Heart right ventricle (tissue), 16 donors: ENCODE results near the gene DUXB. TPM values are rescaled to one million over a fixed set of nuclear protein-coding genes. Genes with fewer than 3 reads are reported as not detected.
A peak's percentile ranks its signal among the peaks of the same experiment; 100 is the strongest.

Experiments used
- ATAC-seq, 8 donors: fragments of 200-7000 bp; cut with Tn5 transposase; one replicate each; pipeline ENCODE4 v1.9.1; 2020; ENCODE audit warnings: mild to moderate bottlenecking in 8 of 8, moderate library complexity in 8 of 8, moderate number of reproducible peaks in 1 of 8
- DNase-seq, 2 donors: peaks; one replicate each; pipeline ENCODE4 v3.0.0-alpha.2; 2020
- H3K27ac ChIP-seq, 10 donors: fragments of 200-600 bp; sonication (generic) in 2 of 10; one replicate each; pipeline versions ENCODE4 v1.5.0 to v1.8.0; 2020 to 2022; ENCODE audit warnings: mild to moderate bottlenecking in 3 of 10
- H3K27me3 ChIP-seq, 7 donors: fragments of 200-600 bp; one replicate each; pipeline ENCODE4 v1.8.0; 2021 to 2022; ENCODE audit warnings: mild to moderate bottlenecking in 2 of 7
- H3K36me3 ChIP-seq, 9 donors: fragments of 200-600 bp; sonication (generic) in 1 of 9; one replicate each; pipeline versions ENCODE4 v1.5.0 to v1.8.0; 2020 to 2022; ENCODE audit warnings: mild to moderate bottlenecking in 2 of 9
- H3K4me1 ChIP-seq, 9 donors: fragments of 200-600 bp; sonication (generic) in 1 of 9; one replicate each; pipeline versions ENCODE4 v1.5.0 to v1.8.0; 2020 to 2022; ENCODE audit warnings: mild to moderate bottlenecking in 4 of 9
- H3K4me3 ChIP-seq, 10 donors: fragments of 200-600 bp; sonication (generic) in 2 of 10; one replicate each; pipeline versions ENCODE4 v1.5.0 to v1.8.0; 2020 to 2022; ENCODE audit warnings: mild to moderate bottlenecking in 7 of 10, moderate library complexity in 2 of 10
- H3K9me3 ChIP-seq, 11 donors: fragments of 200-600 bp in 10 of 11; sonication (generic) in 2 of 11; one replicate each; pipeline versions ENCODE4 v1.5.0 to v1.8.0; 2013 to 2022; ENCODE audit warnings: mild to moderate bottlenecking in 2 of 11, control low read depth in 1 of 11, moderate library complexity in 1 of 11
- WGBS, 2 donors: extraction: QIAGEN DNeasy Blood & Tissue Kit; methylation state at CpG; one replicate each; pipeline ENCODE4 v1.1.7; 2013; ENCODE audit warnings: inconsistent platforms in 1 of 2; 5-methylcytosine and 5-hydroxymethylcytosine counted together
- intact Hi-C, 10 donors: fragments of 100-400 bp; cut with DNase I; formaldehyde crosslinking; loops; one replicate each; pipeline versions ENCODE4 v1.11.1 to v1.14.2; 2022
- polyA plus RNA-seq, 2 donors: library from polyadenylated mRNA; stranded (reverse); fragments of 200-250 nt; gene quantifications; one replicate each; pipeline ENCODE4 v1.2.3, GENCODE V29; 2013
- total RNA-seq, 10 donors: library from RNA; stranded (reverse); fragmentation: NEBNext Ultra II Directional in 3 of 10; extraction: Animal tissue kit (Norgen Biotek cat#: 25700) in 3 of 10; gene quantifications; one replicate each; pipeline versions ENCODE4 v1.2.1 to v1.2.4, GENCODE V29; 2021 to 2023
- TF ChIP-seq, protein P1 (sequence below), 9 donors: fragments of 200-600 bp; sonication (generic) in 2 of 9; IDR thresholded peaks; one replicate each; pipeline versions ENCODE4 v1.5.0 to v1.8.0; 2021 to 2022; ENCODE audit warnings: antibody characterized with exemption in 9 of 9, mild to moderate bottlenecking in 5 of 9, moderate library complexity in 1 of 9
- donor health status: Arrhythmogenic right ventricular cardiomyopathy.
- donor health status: ischemic (EF 13 %, LVEDD 7.1; RV severe dilation, severe dysfunction).
- donor health status: healthy with polysubstance abuse.
- donor health status: DM: no; HTN: yes; CAD: no.
- donor health status: DM: no; HTN: no; CAD: no.
- donor health status: ischemic (EF 25% LVEDD 6.9; RV normal size, moderate dysfunction).
- donor health status: ischemic (EF 25% LVEDD 5.7; RV mildly dilated, moderate dysfunction).
- donor health status: healthy.
- donor health status: DM: yes; HTN: yes; CAD: no.
- donor health status: Ischemic cardiomyopathy.
- donor health status: ischemic (EF 35%, LVEDD 5.7; RV mildly dilated, moderate dysfunction).
- donor health status: nonischemic (EF 11% LVEDD 7.7; RV severe dilation, severe dysfunction).
- donor health status: DM: yes; HTN: yes; CAD: no.
- donor health status: PGD.
- donor health status: ischemic (EF 29% LVEDD 5.4; RV normal size, mild dysfunction).
- donor health status: nonischemic (EF 23%, LVEDD 6.1; RV moderate dilation, normal function).

The DUXB gene
- total and polyA plus RNA-seq, 12 donors = not detected

DNA sequence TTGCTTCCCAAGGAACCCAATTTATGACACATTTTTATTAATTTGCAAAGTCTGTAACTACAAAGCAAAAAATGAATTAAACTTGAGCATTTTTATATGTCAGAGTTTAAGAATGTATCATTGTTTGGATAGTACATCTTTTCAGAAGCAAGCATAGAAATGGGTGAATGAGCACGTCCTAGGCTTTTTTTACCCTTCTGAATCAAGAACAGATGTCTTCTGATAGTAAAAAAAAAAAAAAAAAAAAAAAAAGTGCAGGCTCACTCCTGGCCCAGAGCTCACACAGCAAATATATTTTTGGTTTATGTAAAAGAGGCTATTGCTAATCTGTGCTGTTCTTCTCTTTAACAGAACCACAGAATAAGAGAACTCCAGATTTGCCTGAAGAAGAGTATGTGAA is 47.3 kb downstream of the DUXB start:
- Histone ChIP-seq H3K27ac (no peak overlapping the region), H3K4me3 (no peak overlapping the region), H3K9me3 (no peaks in the 10 kb centered on the region), H3K4me1 (peaks cover 0 to 70% (median 46%) of the 10 kb centered on the region in 9 donors), H3K36me3 (peaks cover 0 to 54% (median 47%) of the 10 kb centered on the region in 9 donors), H3K27me3 (no peaks in the 10 kb centered on the region)
- ATAC-seq (no peak), DNase-seq (no peak)
- intact Hi-C loops = loop anchor here in 4 of 10 donors (5.0 to 10.0 kb wide), 3 partner anchors 108 to 1541 kb away; partner anchors contain the start of genes MON1B (in 1 of the 4) and SYCE1L (in 1 of the 4)
- TF ChIP-seq, protein P1, sequence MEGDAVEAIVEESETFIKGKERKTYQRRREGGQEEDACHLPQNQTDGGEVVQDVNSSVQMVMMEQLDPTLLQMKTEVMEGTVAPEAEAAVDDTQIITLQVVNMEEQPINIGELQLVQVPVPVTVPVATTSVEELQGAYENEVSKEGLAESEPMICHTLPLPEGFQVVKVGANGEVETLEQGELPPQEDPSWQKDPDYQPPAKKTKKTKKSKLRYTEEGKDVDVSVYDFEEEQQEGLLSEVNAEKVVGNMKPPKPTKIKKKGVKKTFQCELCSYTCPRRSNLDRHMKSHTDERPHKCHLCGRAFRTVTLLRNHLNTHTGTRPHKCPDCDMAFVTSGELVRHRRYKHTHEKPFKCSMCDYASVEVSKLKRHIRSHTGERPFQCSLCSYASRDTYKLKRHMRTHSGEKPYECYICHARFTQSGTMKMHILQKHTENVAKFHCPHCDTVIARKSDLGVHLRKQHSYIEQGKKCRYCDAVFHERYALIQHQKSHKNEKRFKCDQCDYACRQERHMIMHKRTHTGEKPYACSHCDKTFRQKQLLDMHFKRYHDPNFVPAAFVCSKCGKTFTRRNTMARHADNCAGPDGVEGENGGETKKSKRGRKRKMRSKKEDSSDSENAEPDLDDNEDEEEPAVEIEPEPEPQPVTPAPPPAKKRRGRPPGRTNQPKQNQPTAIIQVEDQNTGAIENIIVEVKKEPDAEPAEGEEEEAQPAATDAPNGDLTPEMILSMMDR (IDR thresholded peaks at IDR 0.05) = no peak
- WGBS, 2 donors = 38 to 41% methylated on average over 1 of the region's 1 CpG

DNA sequence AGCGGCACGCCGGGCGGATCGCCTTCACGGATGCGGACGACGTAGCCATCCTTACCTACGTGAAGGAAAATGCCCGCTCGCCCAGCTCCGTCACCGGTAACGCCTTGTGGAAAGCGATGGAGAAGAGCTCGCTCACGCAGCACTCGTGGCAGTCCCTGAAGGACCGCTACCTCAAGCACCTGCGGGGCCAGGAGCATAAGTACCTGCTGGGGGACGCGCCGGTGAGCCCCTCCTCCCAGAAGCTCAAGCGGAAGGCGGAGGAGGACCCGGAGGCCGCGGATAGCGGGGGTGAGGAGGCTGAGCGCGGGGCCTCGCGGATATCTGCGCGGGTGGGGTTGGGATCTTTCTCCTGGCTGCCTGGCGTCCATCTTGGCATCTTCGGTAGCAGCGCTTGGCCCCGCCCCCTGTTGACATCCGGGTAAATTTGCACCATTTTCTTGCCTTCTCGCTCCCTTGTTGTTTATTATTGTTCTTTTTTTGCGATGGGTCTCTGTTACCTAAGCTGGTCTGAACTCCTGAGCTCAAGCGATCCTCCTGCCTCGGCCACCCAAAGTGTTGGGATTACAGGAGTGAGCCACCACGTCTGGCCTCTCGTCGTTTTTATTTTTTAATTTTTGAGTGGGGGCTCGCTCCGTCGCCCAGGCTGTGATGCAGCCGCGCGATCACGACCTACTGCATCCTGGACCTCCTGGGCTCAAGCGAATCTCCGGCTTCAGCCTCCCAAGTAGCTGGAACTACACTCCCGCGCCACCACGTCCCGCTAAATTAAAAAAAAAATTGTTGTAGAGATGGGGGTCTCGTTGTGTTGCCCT is 52.8 kb downstream of the DUXB start:
- WGBS, 2 donors = 0% methylated on average over 62 of the region's 62 CpGs
- DNase-seq (peak; percentile 83 to 89), ATAC-seq (peak; percentile 56 to 87 (median 76))
- no peaks in the 10 kb centered on the region for H3K27me3 ChIP-seq
- H3K27ac ChIP-seq = peak overlapping the region; percentile 90 to 99 (median 98)
- intact Hi-C loops = loop anchor here in 3 of 10 donors (5.0 to 10.0 kb wide), 3 partner anchors 91 to 116 kb away; partner anchors contain the start of gene TMEM231 (in 1 of the 3)
- H3K4me1 ChIP-seq = peaks cover 0 to 72% (median 68%) of the 10 kb centered on the region in 9 donors
- no peaks in the 10 kb centered on the region for H3K9me3 ChIP-seq
- TF ChIP-seq, protein P1 (IDR thresholded peaks at IDR 0.05) = no peak
- peak overlapping the region; percentile 62 to 100 (median 96) for H3K4me3 ChIP-seq
- peaks cover 0 to 26% (median 0%) of the 10 kb centered on the region in 9 donors for H3K36me3 ChIP-seq

DNA sequence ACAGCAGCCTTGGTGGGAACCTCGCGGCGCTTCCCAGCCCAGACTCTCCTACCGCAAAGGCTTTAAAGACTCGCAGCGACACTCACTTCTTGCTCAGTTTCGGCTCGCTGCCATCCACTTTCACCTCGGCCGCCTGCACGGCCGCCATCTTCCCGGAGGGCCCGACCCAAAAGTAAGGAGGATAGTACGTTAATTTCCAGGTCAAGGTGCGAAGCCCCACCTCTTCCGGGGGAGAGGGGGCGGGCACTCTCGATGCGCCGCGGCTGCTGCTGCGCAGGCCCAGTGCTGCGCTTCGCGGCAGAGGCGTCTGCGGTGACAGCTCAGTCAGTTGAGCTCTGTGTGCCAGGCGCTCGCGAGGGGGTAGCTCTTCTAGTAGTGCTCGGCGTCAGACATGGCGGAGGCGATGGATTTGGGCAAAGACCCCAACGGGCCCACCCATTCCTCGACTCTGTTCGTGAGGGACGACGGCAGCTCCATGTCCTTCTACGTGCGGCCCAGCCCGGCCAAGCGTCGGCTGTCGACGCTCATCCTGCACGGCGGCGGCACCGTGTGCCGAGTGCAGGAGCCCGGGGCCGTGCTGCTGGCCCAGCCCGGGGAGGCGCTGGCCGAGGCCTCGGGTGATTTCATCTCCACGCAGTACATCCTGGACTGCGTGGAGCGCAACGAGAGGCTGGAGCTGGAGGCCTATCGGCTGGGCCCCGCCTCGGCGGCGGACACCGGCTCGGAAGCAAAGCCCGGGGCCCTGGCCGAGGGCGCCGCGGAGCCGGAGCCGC is 53.6 kb downstream of the DUXB start, which contains the start of the genes KARS1 and TERF2IP:
Gene KARS1, minus strand, starts transcription at position 174 of the 773 bp plus-strand sequence. Its CDS starts 26 bp downstream, at position 148.
Gene TERF2IP, plus strand, starts transcription at position 282 of the 773 bp plus-strand sequence. Its CDS starts 110 bp downstream, at position 392.
- peak; percentile 92 to 93 for DNase-seq
- Histone ChIP-seq H3K9me3 (no peaks in the 10 kb centered on the region), H3K36me3 (peaks cover 0 to 34% (median 3%) of the 10 kb centered on the region in 9 donors), H3K4me3 (peak within 1 kb of the TSS; percentile 62 to 100 (median 96)), H3K27ac (peak within 1 kb of the TSS; percentile 90 to 99 (median 98)), H3K27me3 (no peaks in the 10 kb centered on the region), H3K4me1 (peaks cover 0 to 65% (median 60%) of the 10 kb centered on the region in 9 donors)
- TF ChIP-seq, protein P1 (IDR thresholded peaks at IDR 0.05) = no peak
- intact Hi-C loops = loop anchor here in 3 of 10 donors (2.0 to 10.0 kb wide), 4 partner anchors 25 to 117 kb away; partner anchors contain the start of genes ADAT1 (in 1 of the 3) and TMEM231 (in 1 of the 3)
- 0 to 1% methylated on average over 76 of the region's 76 CpGs for WGBS, 2 donors
- peak; percentile 97 to 98 (median 98) for ATAC-seq
